K562 (cell line): Measurements from ENCODE around the gene COG4. TPM values are rescaled to one million over a fixed set of nuclear protein-coding genes. Genes with fewer than 3 reads are reported as not detected.

ENCODE experiments used
- CBX8 ChIP-seq: fragments of 200-600 bp; sonication (generic); IDR thresholded peaks from 2 replicates; pipeline ENCODE4 v1.6.1; 2012; ENCODE audit warnings: borderline replicate concordance, mixed run types, low read depth, mild to moderate bottlenecking, moderate library complexity, mixed read lengths, low read length, control low read depth, inconsistent platforms; ENCODE audit not compliant: poor library complexity, severe bottlenecking; ENCODE audit errors: extremely low read depth
- CSDE1 ChIP-seq, 2 experiments: fragments of 450-650 bp; IDR thresholded peaks; 2 replicates each; pipeline ENCODE4 v1.6.1; 2016; ENCODE audit warnings: mild to moderate bottlenecking in 1 of 2
- FOXJ2 ChIP-seq: fragments of 200-800 bp; sonication (Bioruptor generic); IDR thresholded peaks from 2 replicates; pipeline ENCODE4 v1.6.1; 2016; ENCODE audit warnings: missing genetic modification characterization, missing compliant biosample characterization
- FOXK2 ChIP-seq, 2 experiments: fragments of 450-650 bp; IDR thresholded peaks in 1 of 2; conservative IDR thresholded peaks in 1 of 2; 2 replicates each; pipeline ENCODE4 v1.6.1; 2016; ENCODE audit warnings: low read depth in 2 of 2, mild to moderate bottlenecking in 1 of 2
- GMEB1 ChIP-seq: fragments of 250-450 bp; sonication (Bioruptor Pico); IDR thresholded peaks from 2 replicates; pipeline ENCODE4 v1.4.0; 2020; ENCODE audit warnings: mild to moderate bottlenecking
- GTF2F1 ChIP-seq: IDR thresholded peaks from 2 replicates; pipeline ENCODE4 v1.6.1; 2011; ENCODE audit warnings: low read depth, low read length, improper control_type of control experiment
- HDGF ChIP-seq: fragments of 450-650 bp; IDR thresholded peaks from 2 replicates; pipeline ENCODE4 v1.6.1; 2016
- JUNB ChIP-seq: fragments of 450-650 bp; formaldehyde crosslinking; conservative IDR thresholded peaks from 2 replicates; pipeline ENCODE4 v1.4.0; 2020; ENCODE audit warnings: mild to moderate bottlenecking
- L3MBTL2 ChIP-seq: fragments of 450-650 bp; IDR thresholded peaks from 2 replicates; pipeline ENCODE4 v1.6.1; 2016; ENCODE audit warnings: mild to moderate bottlenecking, moderate library complexity
- MAZ ChIP-seq, 2 experiments: fragments of 450-650 bp in 1 of 2; sonication (generic) in 1 of 2; formaldehyde crosslinking; IDR thresholded peaks in 1 of 2; conservative IDR thresholded peaks in 1 of 2; 2 replicates each; pipeline versions ENCODE4 v1.4.0 to v1.5.0; 2020; ENCODE audit warnings: mild to moderate bottlenecking in 1 of 2, missing genetic modification reagents in 1 of 2
- NELFE ChIP-seq: IDR thresholded peaks from 2 replicates; pipeline ENCODE4 v1.6.1; 2011; ENCODE audit warnings: mild to moderate bottlenecking; ENCODE audit not compliant: insufficient read depth, insufficient read length
- NR1H2 ChIP-seq: sonication (generic); formaldehyde crosslinking; IDR thresholded peaks from 2 replicates; pipeline ENCODE4 v1.4.0; 2020; ENCODE audit warnings: mild to moderate bottlenecking, missing genetic modification reagents
- PTRF ChIP-seq: fragments of 450-650 bp; IDR thresholded peaks from 2 replicates; pipeline ENCODE4 v1.6.1; 2016; ENCODE audit warnings: mild to moderate bottlenecking, missing genetic modification characterization, missing compliant biosample characterization
- RB1 ChIP-seq: fragments of 450-650 bp; IDR thresholded peaks from 2 replicates; pipeline ENCODE4 v1.6.1; 2017; ENCODE audit warnings: low read depth, mild to moderate bottlenecking
- RBBP5 ChIP-seq: fragments of 200-600 bp; sonication (generic); IDR thresholded peaks from 2 replicates; pipeline ENCODE4 v1.6.1; 2012; ENCODE audit warnings: borderline replicate concordance, mild to moderate bottlenecking, low read length, control low read depth, inconsistent platforms; ENCODE audit not compliant: insufficient read depth, poor library complexity, severe bottlenecking
- RCOR1 ChIP-seq, 2 experiments: IDR thresholded peaks; 2 replicates each; pipeline ENCODE4 v1.6.1; 2012; ENCODE audit warnings: low read depth in 2 of 2, low read length in 2 of 2, borderline replicate concordance in 1 of 2, improper control_type of control experiment in 1 of 2
- SMAD2 ChIP-seq: fragments of 150-350 bp; IDR thresholded peaks from 2 replicates; pipeline ENCODE4 v1.6.1; 2014; ENCODE audit warnings: low read depth, mild to moderate bottlenecking, low read length
- SMC3 ChIP-seq: conservative IDR thresholded peaks from 2 replicates; pipeline ENCODE4 v1.6.1; 2011; ENCODE audit warnings: low read depth, low read length, improper control_type of control experiment; ENCODE audit not compliant: insufficient read depth
- SOX6 ChIP-seq: fragments of 450-650 bp; IDR thresholded peaks from 2 replicates; pipeline ENCODE4 v1.6.1; 2014; ENCODE audit warnings: mild to moderate bottlenecking
- TCF15 ChIP-seq: fragments of 250-450 bp; sonication (Bioruptor Pico); IDR thresholded peaks from 2 replicates; pipeline ENCODE4 v1.8.0; 2022; ENCODE audit warnings: moderate library complexity, mild to moderate bottlenecking, inconsistent platforms
- TFAM ChIP-seq: fragments of 250-450 bp; sonication (Bioruptor Pico); conservative IDR thresholded peaks from 2 replicates; pipeline ENCODE4 v1.5.0; 2021; ENCODE audit warnings: mild to moderate bottlenecking, moderate library complexity
- U2AF1 ChIP-seq: fragments of 200-400 bp; formaldehyde crosslinking; optimal IDR thresholded peaks from 2 replicates; pipeline ENCODE3; 2017; ENCODE audit warnings: mild to moderate bottlenecking, low read depth, low read length, moderate library complexity
- XRCC3 ChIP-seq: fragments of 450-650 bp; IDR thresholded peaks from 2 replicates; pipeline ENCODE4 v1.6.1; 2017; ENCODE audit warnings: mild to moderate bottlenecking, moderate library complexity
- ZNF23 ChIP-seq: fragments of 250-450 bp; sonication (Bioruptor Pico); IDR thresholded peaks from 2 replicates; pipeline ENCODE4 v1.4.0; 2020; ENCODE audit warnings: mild to moderate bottlenecking
- ZNF41 ChIP-seq: fragments of 250-450 bp; sonication (Bioruptor Pico); conservative IDR thresholded peaks from 2 replicates; pipeline ENCODE4 v1.4.0; 2020; ENCODE audit warnings: mild to moderate bottlenecking
- ZNF561 ChIP-seq: fragments of 450-650 bp; formaldehyde crosslinking; conservative IDR thresholded peaks from 2 replicates; pipeline ENCODE4 v1.4.0; 2020; ENCODE audit warnings: mild to moderate bottlenecking, moderate library complexity
- ZZZ3 ChIP-seq: fragments of 450-650 bp; IDR thresholded peaks from 2 replicates; pipeline ENCODE4 v1.6.1; 2016; ENCODE audit warnings: antibody characterized with exemption, mild to moderate bottlenecking, moderate library complexity
- polyA plus RNA-seq, 8 experiments: library from polyadenylated mRNA; depleted of rRNA in 4 of 8; stranded (reverse) in 5 of 8; unstranded in 3 of 8; fragments of >200 nt; fragmentation: Nextera tagmentation in 2 of 8; fragmentation: Illumina TruSeq in 1 of 8; extraction: Ambion mirVana in 2 of 8; extraction: Trizol in 1 of 8; gene quantifications; 2 replicates each; pipeline versions ENCODE4 v1.2.1 to v1.2.3, GENCODE V29; 2011 to 2014; ENCODE audit warnings: inconsistent platforms in 1 of 8, missing spikeins in 1 of 8
- total RNA-seq, 7 experiments: library from RNA; depleted of rRNA in 6 of 7; stranded (reverse); fragments of >200 nt in 6 of 7; fragmentation: Illumina TruSeq in 2 of 7; extraction: Trizol in 2 of 7; gene quantifications; 2 replicates each; pipeline versions ENCODE4 v1.2.1 to v1.2.3, GENCODE V29; 2011 to 2021; ENCODE audit warnings: low replicate concordance in 1 of 7

COG4 gene
- total and polyA plus RNA-seq, 9 of the 15 experiments (the other 6 are each of a cell fraction or from before 2014, with no cell fraction given) = 13.7 to 73.9 (median 44.2) TPM

GRCh38 chr16:70430667-70431536, 92.5 kb downstream of the COG4 start (continued):
- TF ChIP-seq RCOR1 (IDR thresholded peaks at IDR 0.05; ENCODE audit: borderline replicate concordance in 1 of 2, low read depth in 2 of 2, low read length in 2 of 2) = 0 out of 4 replicates have a peak, but pooled peaks of 1 of the 2 experiments have one; percentile 18
- TF ChIP-seq ZNF561 (CRISPR knock-in tag) = no peak
- TF ChIP-seq HDGF = no peak; the same call in 1 of the 2 replicates
- TF ChIP-seq TCF15 (CRISPR knock-in tag) = 0 out of 2 replicates have a peak, but pooled peaks have one; percentile 55
- TF ChIP-seq FOXK2 (conservative IDR thresholded peaks at IDR 0.05 in 1 of 2, IDR thresholded peaks at IDR 0.05 in 1 of 2; ENCODE audit: low read depth in 2 of 2) = 0 out of 4 replicates have a peak, but pooled peaks of 1 of the 2 experiments have one; percentile 24
- peak; percentile 37; the same call in 1 of the 2 replicates for TF ChIP-seq FOXJ2 (tag)
- TF ChIP-seq CBX8 = no peak
- no peak for TF ChIP-seq XRCC3
- no peak for TF ChIP-seq RBBP5
- TF ChIP-seq U2AF1 = no peak
- TF ChIP-seq MAZ (CRISPR knock-in tag; conservative IDR thresholded peaks at IDR 0.05 in 1 of 2, IDR thresholded peaks at IDR 0.05 in 1 of 2) = peak in 1 of 2 experiments; percentile 66; a peak in 2 of 4 replicates
- TF ChIP-seq ZNF41 (CRISPR knock-in tag) = 0 out of 2 replicates have a peak, but pooled peaks have one; percentile 19
- TF ChIP-seq GMEB1 (CRISPR knock-in tag) = peak; percentile 50
- TF ChIP-seq SMC3 = no peak
- TF ChIP-seq CSDE1 (IDR thresholded peaks at IDR 0.05) = no peak
- no peak for TF ChIP-seq JUNB (CRISPR knock-in tag)
- no peak for TF ChIP-seq ZNF23
- no peak for TF ChIP-seq SOX6
- TF ChIP-seq TFAM = no peak
- no peak for TF ChIP-seq RB1
- TF ChIP-seq SMAD2 = no peak
- no peak for TF ChIP-seq NR1H2 (CRISPR knock-in tag)
- no peak for TF ChIP-seq ZZZ3
- no peak for TF ChIP-seq GTF2F1
- 0 out of 2 replicates have a peak, but pooled peaks have one; percentile 36 for TF ChIP-seq PTRF (tag)
- no peak for TF ChIP-seq NELFE
- no peak; the same call in 1 of the 2 replicates for TF ChIP-seq L3MBTL2
